Astrocyte (in vitro differentiated cells and primary cell): ENCODE results near the gene SPOCK1. TPM values are rescaled to one million over a fixed set of nuclear protein-coding genes. Genes with fewer than 3 reads are reported as not detected.

Source experiments
- DNase-seq: peaks from one replicate; pipeline ENCODE4 v3.0.0-alpha.2; 2010; ENCODE audit warnings: low read depth
- FAIRE-seq: peaks from 2 replicates; lab custom pipeline; 2011; peaks lifted over from hg19 to GRCh38; lab: Jason Lieb, UNC
- H2AFZ ChIP-seq: 2 replicates; pipeline ENCODE4 v1.6.0; 2012; ENCODE audit warnings: low read depth, low read length, inconsistent platforms
- H3K27ac ChIP-seq: 2 replicates; pipeline ENCODE4 v1.5.1; 2011; ENCODE audit warnings: low read depth, low read length, inconsistent platforms
- H3K27me3 ChIP-seq: 2 replicates; pipeline ENCODE4 v1.6.0; 2011; ENCODE audit warnings: low read length, inconsistent platforms; ENCODE audit not compliant: insufficient read depth
- H3K36me3 ChIP-seq: 2 replicates; pipeline ENCODE4 v1.5.1; 2011; ENCODE audit warnings: low read length, inconsistent platforms; ENCODE audit not compliant: insufficient read depth
- H3K4me1 ChIP-seq: 2 replicates; pipeline ENCODE4 v1.5.1; 2011; ENCODE audit warnings: low read length, inconsistent platforms; ENCODE audit not compliant: insufficient read depth
- H3K4me2 ChIP-seq: 2 replicates; pipeline ENCODE4 v1.6.0; 2012; ENCODE audit warnings: low read length, inconsistent platforms
- H3K4me3 ChIP-seq: 2 replicates; pipeline ENCODE4 v1.5.1; 2011; ENCODE audit warnings: low read depth, mild to moderate bottlenecking, low read length, inconsistent platforms; ENCODE audit not compliant: insufficient read depth
- H3K79me2 ChIP-seq: 2 replicates; pipeline ENCODE4 v1.6.0; 2012; ENCODE audit warnings: mild to moderate bottlenecking, low read length, inconsistent platforms; ENCODE audit not compliant: insufficient read depth
- H3K9ac ChIP-seq: 2 replicates; pipeline ENCODE4 v1.6.0; 2012; ENCODE audit warnings: mild to moderate bottlenecking, low read length, inconsistent platforms
- H3K9me3 ChIP-seq: 2 replicates; pipeline ENCODE4 v1.5.1; 2012; ENCODE audit warnings: low read depth, mild to moderate bottlenecking, low read length, inconsistent platforms; ENCODE audit not compliant: insufficient read depth
- H4K20me1 ChIP-seq: 2 replicates; pipeline ENCODE4 v1.6.0; 2012; ENCODE audit warnings: low read length, inconsistent platforms; ENCODE audit not compliant: insufficient read depth
- H3K27ac Mint-ChIP-seq: one replicate; pipeline ENCODE4 v1.8.0; 2021; ENCODE audit warnings: mild to moderate bottlenecking, mixed read lengths; ENCODE audit not compliant: unreplicated experiment
- H3K27me3 Mint-ChIP-seq: one replicate; pipeline ENCODE4 v1.8.0; 2021; ENCODE audit warnings: low read depth, mixed read lengths; ENCODE audit not compliant: unreplicated experiment
- H3K36me3 Mint-ChIP-seq: one replicate; pipeline ENCODE4 v1.8.0; 2021; ENCODE audit warnings: low read depth, mixed read lengths; ENCODE audit not compliant: unreplicated experiment
- H3K4me1 Mint-ChIP-seq: one replicate; pipeline ENCODE4 v1.8.0; 2021; ENCODE audit warnings: low read depth, mixed read lengths; ENCODE audit not compliant: unreplicated experiment
- H3K4me3 Mint-ChIP-seq: one replicate; pipeline ENCODE4 v1.8.0; 2021; ENCODE audit warnings: mild to moderate bottlenecking, moderate library complexity, mixed read lengths; ENCODE audit not compliant: unreplicated experiment
- H3K9me3 Mint-ChIP-seq: one replicate; pipeline ENCODE4 v1.8.0; 2021; ENCODE audit warnings: mild to moderate bottlenecking, mixed read lengths; ENCODE audit not compliant: unreplicated experiment
- EZH2 ChIP-seq: IDR thresholded peaks from 2 replicates; pipeline ENCODE4 v1.6.1; 2012; ENCODE audit warnings: mild to moderate bottlenecking, low read length, inconsistent platforms; ENCODE audit not compliant: insufficient read depth
- total RNA-seq: library from RNA; stranded (reverse); gene quantifications from 2 replicates; pipeline ENCODE4 v1.2.1, GENCODE V29; 2021
- TF ChIP-seq, protein P1 (sequence below): IDR thresholded peaks from 2 replicates; pipeline ENCODE4 v1.5.1; 2011; ENCODE audit warnings: low read depth, mild to moderate bottlenecking, inconsistent platforms, low read length, moderate library complexity; ENCODE audit not compliant: insufficient read depth

The SPOCK1 gene
- total RNA-seq, 1 donor from 2014 or later: 53.5 TPM

DNA sequence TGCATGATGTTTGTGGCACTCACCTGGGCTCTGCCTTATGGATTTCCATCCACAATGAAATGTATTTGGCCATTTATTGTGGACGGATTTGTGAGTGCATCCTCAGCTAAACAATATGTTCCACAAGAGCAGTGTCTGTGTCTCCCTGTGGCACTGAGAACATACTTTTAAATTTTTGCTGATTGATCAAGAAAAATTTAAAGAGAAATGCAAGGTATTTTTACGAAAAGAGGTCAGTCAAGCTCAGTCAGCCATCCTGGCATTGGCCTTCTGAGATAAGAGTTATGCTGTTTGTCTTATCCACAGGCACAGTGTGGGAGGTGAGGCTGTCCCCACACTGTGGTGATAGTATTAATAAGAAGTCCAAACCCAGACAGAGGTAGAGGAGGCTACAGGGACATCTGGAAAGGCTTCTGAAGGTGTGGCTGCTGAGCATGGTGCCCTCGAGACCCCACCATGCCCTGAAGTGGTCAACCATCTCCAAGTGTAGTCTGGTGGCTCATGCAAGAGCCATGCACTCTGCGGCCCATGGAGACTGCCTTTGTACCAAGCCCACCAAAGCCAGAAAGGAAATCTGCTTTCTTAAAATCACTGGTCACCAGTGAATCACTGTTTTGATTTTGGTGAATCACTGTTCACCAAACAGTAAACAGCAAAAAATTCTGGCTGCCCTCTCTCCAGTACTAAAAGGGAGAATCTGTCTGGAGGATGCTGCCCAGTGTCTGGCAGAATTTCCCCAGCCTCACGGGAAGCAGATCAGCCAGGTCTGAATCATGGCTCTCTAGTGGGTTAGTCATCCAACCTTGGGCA lies 28.8 kb downstream of the SPOCK1 start:
- Histone ChIP-seq H2AFZ (no peak overlapping the region), H3K4me1 (peaks cover 26% of the 10 kb centered on the region), H4K20me1 (no peaks in the 10 kb centered on the region), H3K9me3 (no peaks in the 10 kb centered on the region), H3K4me2 (peak overlapping the region; percentile 67), H3K27ac (peak overlapping the region; percentile 91), H3K27me3 (no peaks in the 10 kb centered on the region), H3K36me3 (no peaks in the 10 kb centered on the region), H3K79me2 (peaks cover 79% of the 10 kb centered on the region), H3K4me3 (peak overlapping the region; percentile 33), H3K9ac (peak overlapping the region; percentile 37)
- DNase-seq: peak; percentile 99
- peaks cover 16% of the 10 kb centered on the region for H3K4me1 Mint-ChIP-seq
- H3K36me3 Mint-ChIP-seq: no peaks in the 10 kb centered on the region
- peak overlapping the region; percentile 84 for H3K27ac Mint-ChIP-seq
- no peak overlapping the region for H3K4me3 Mint-ChIP-seq
- no peak for TF ChIP-seq EZH2
- TF ChIP-seq, protein P1, sequence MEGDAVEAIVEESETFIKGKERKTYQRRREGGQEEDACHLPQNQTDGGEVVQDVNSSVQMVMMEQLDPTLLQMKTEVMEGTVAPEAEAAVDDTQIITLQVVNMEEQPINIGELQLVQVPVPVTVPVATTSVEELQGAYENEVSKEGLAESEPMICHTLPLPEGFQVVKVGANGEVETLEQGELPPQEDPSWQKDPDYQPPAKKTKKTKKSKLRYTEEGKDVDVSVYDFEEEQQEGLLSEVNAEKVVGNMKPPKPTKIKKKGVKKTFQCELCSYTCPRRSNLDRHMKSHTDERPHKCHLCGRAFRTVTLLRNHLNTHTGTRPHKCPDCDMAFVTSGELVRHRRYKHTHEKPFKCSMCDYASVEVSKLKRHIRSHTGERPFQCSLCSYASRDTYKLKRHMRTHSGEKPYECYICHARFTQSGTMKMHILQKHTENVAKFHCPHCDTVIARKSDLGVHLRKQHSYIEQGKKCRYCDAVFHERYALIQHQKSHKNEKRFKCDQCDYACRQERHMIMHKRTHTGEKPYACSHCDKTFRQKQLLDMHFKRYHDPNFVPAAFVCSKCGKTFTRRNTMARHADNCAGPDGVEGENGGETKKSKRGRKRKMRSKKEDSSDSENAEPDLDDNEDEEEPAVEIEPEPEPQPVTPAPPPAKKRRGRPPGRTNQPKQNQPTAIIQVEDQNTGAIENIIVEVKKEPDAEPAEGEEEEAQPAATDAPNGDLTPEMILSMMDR: no peak
- FAIRE-seq: peak; percentile 97
- no peaks in the 10 kb centered on the region for H3K27me3 Mint-ChIP-seq
- H3K9me3 Mint-ChIP-seq: no peaks in the 10 kb centered on the region

DNA sequence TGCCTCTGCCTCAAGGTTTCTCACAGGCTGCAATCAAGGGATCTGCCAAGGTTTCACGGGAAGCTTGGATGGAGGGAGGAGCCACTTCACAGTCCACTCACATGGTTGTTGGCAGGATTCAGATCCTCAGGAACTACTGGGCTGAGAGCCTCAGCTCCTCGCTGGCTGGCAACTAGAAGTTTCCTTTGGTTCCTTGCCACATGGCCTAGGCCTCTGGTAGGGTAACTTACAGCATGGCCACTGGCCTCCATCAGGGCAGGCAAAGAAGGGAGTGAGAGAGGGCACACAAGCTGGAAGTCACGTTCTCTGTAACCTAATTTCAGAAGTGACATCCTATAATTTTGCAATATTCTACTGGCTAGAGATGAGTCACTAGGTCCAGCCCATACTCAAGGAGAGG lies 32.2 kb downstream of the SPOCK1 start:
- H3K36me3 Mint-ChIP-seq: no peaks in the 10 kb centered on the region
- H3K27ac Mint-ChIP-seq: no peak overlapping the region
- H3K27me3 ChIP-seq: no peaks in the 10 kb centered on the region
- peaks cover 31% of the 10 kb centered on the region for H3K4me1 ChIP-seq
- no peak overlapping the region for H2AFZ ChIP-seq
- no peak overlapping the region for H3K4me3 ChIP-seq
- no peaks in the 10 kb centered on the region for H3K9me3 ChIP-seq
- no peak for FAIRE-seq
- no peak overlapping the region for H3K9ac ChIP-seq
- peaks cover 19% of the 10 kb centered on the region for H3K4me1 Mint-ChIP-seq
- H3K27me3 Mint-ChIP-seq: no peaks in the 10 kb centered on the region
- peaks cover 13% of the 10 kb centered on the region for H4K20me1 ChIP-seq
- no peak overlapping the region for H3K4me2 ChIP-seq
- H3K4me3 Mint-ChIP-seq: no peak overlapping the region
- no peaks in the 10 kb centered on the region for H3K36me3 ChIP-seq
- no peak overlapping the region for H3K27ac ChIP-seq
- DNase-seq: peak; percentile 58
- TF ChIP-seq, protein P1: no peak
- no peak for TF ChIP-seq EZH2
- no peaks in the 10 kb centered on the region for H3K9me3 Mint-ChIP-seq
- H3K79me2 ChIP-seq: peaks cover 77% of the 10 kb centered on the region

DNA sequence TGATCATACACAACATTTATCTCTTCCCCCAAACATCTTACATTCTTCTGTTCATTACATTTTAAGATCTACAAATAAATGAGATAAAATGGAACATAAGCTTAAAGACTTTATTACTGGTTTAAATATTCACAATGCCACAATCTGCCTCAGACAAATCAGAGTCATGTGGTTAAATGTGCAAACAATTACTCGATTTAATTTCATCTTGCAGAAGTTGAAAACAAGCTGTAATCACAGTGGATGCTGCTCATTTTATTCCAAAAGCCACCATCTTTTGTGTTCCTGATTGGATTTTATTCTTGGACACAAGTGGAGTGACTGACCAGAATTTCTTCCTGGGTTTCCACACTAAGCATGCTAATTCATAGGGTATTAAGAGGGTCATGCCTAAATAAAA lies 33.2 kb downstream of the SPOCK1 start:
- H3K36me3 ChIP-seq: no peaks in the 10 kb centered on the region
- no peak for FAIRE-seq
- no peak overlapping the region for H3K4me3 Mint-ChIP-seq
- DNase-seq: no peak
- no peak overlapping the region for H3K27ac Mint-ChIP-seq
- peaks cover 81% of the 10 kb centered on the region for H3K79me2 ChIP-seq
- no peak overlapping the region for H3K4me2 ChIP-seq
- TF ChIP-seq EZH2: no peak
- TF ChIP-seq, protein P1: no peak
- no peak overlapping the region for H3K9ac ChIP-seq
- no peak overlapping the region for H3K27ac ChIP-seq
- peaks cover 22% of the 10 kb centered on the region for H3K4me1 Mint-ChIP-seq
- no peaks in the 10 kb centered on the region for H3K9me3 Mint-ChIP-seq
- H3K4me3 ChIP-seq: no peak overlapping the region
- H3K27me3 ChIP-seq: no peaks in the 10 kb centered on the region
- no peaks in the 10 kb centered on the region for H3K9me3 ChIP-seq
- H3K27me3 Mint-ChIP-seq: no peaks in the 10 kb centered on the region
- H2AFZ ChIP-seq: no peak overlapping the region
- peaks cover 25% of the 10 kb centered on the region for H3K4me1 ChIP-seq
- H4K20me1 ChIP-seq: peaks cover 23% of the 10 kb centered on the region
- no peaks in the 10 kb centered on the region for H3K36me3 Mint-ChIP-seq
